Esophagus squamous epithelium (tissue), 5 donors: ENCODE measurements around the gene CNTROB. TPM values are rescaled to one million over a fixed set of nuclear protein-coding genes. Genes with fewer than 3 reads are reported as not detected.

Source experiments
- DNase-seq: peaks from one replicate; lab custom pipeline; 2025; lab: John Stamatoyannopoulos, UW
- H3K27ac ChIP-seq, 4 donors: fragments of 200-600 bp; sonication (generic); one replicate each; pipeline ENCODE4 v1.5.1; 2016 to 2019; ENCODE audit warnings: mild to moderate bottlenecking in 1 of 4
- H3K27me3 ChIP-seq, 4 donors: fragments of 200-600 bp; sonication (generic); 1 replicate in 3 of 4; 2 replicates in 1 of 4; pipeline versions ENCODE4 v1.5.1 to v1.6.0; 2017 to 2021; ENCODE audit warnings: antibody characterized with exemption in 1 of 4
- H3K36me3 ChIP-seq, 3 donors: fragments of 200-600 bp; sonication (generic); one replicate each; pipeline ENCODE4 v1.5.1; 2016 to 2019
- H3K4me1 ChIP-seq, 3 donors: fragments of 200-600 bp; sonication (generic); one replicate each; pipeline ENCODE4 v1.5.1; 2017 to 2019
- H3K4me3 ChIP-seq, 4 donors: fragments of 200-600 bp; sonication (generic); 1 replicate in 3 of 4; 2 replicates in 1 of 4; pipeline ENCODE4 v1.5.1; 2016 to 2019; ENCODE audit warnings: mild to moderate bottlenecking in 2 of 4, moderate library complexity in 1 of 4
- H3K9me3 ChIP-seq, 3 donors: fragments of 200-600 bp; sonication (generic); one replicate each; pipeline ENCODE4 v1.5.1; 2016 to 2019
- POLR2A ChIP-seq, 4 donors: fragments of 450-650 bp; IDR thresholded peaks; one replicate each; pipeline ENCODE4 v1.6.1; 2017; ENCODE audit warnings: antibody characterized with exemption in 4 of 4, mild to moderate bottlenecking in 4 of 4, moderate library complexity in 3 of 4
- WGBS, 2 donors: methylation state at CpG; one replicate each; pipeline ENCODE4 v1.1.5; 2018; 5-methylcytosine and 5-hydroxymethylcytosine counted together
- intact Hi-C: fragments of 100-400 bp; cut with DNase I; formaldehyde crosslinking; loops from one replicate; pipeline ENCODE4 v1.15.0; 2022
- total RNA-seq, 4 donors: library from RNA; depleted of rRNA; stranded (reverse); fragments of >200 nt; gene quantifications; one replicate each; pipeline ENCODE4 v1.1.0, GENCODE V29; 2016
- TF ChIP-seq, protein P1 (sequence below), 6 experiments: fragments of 450-650 bp in 4 of 6; fragments of 200-600 bp in 2 of 6; sonication (generic) in 2 of 6; IDR thresholded peaks; one replicate each; pipeline ENCODE4 v1.5.1; 2016 to 2019; ENCODE audit warnings: antibody characterized with exemption in 6 of 6, mild to moderate bottlenecking in 4 of 6, moderate library complexity in 4 of 6
- donor health status: DM: yes; HTN: yes; CAD: no.

Gene CNTROB
- total RNA-seq, 4 donors from 2014 or later = 12.4 to 21.4 (median 13.5) TPM

- no peak for DNase-seq
- WGBS, 2 donors = 8 to 16% methylated on average over 10 to 15 of the region's 18 CpGs
- intact Hi-C loops = no loop called here
- peak in 2 of 4 donors; percentile 7 to 16 for TF ChIP-seq POLR2A (IDR thresholded peaks at IDR 0.05)
- TF ChIP-seq, protein P1, sequence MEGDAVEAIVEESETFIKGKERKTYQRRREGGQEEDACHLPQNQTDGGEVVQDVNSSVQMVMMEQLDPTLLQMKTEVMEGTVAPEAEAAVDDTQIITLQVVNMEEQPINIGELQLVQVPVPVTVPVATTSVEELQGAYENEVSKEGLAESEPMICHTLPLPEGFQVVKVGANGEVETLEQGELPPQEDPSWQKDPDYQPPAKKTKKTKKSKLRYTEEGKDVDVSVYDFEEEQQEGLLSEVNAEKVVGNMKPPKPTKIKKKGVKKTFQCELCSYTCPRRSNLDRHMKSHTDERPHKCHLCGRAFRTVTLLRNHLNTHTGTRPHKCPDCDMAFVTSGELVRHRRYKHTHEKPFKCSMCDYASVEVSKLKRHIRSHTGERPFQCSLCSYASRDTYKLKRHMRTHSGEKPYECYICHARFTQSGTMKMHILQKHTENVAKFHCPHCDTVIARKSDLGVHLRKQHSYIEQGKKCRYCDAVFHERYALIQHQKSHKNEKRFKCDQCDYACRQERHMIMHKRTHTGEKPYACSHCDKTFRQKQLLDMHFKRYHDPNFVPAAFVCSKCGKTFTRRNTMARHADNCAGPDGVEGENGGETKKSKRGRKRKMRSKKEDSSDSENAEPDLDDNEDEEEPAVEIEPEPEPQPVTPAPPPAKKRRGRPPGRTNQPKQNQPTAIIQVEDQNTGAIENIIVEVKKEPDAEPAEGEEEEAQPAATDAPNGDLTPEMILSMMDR (IDR thresholded peaks at IDR 0.05) = no peak
- Histone ChIP-seq H3K9me3 (no peaks in the 10 kb centered on the region), H3K27me3 (no peaks in the 10 kb centered on the region), H3K4me1 (peaks cover 38 to 67% (median 45%) of the 10 kb centered on the region in 3 donors), H3K4me3 (peak within 1 kb of the TSS; percentile 85 to 97 (median 89)), H3K36me3 (peaks cover 13 to 36% (median 17%) of the 10 kb centered on the region in 3 donors), H3K27ac (peak within 1 kb of the TSS; percentile 98 to 99 (median 98))
These were observed 43.7 kb upstream of the CNTROB start, which contains the start of gene CHD3 for GRCh38 chr17:7888184-7888920. Gene CHD3 (plus strand): TSS chr17:7888789. CDS start chr17:7889001, 212 bp downstream.

DNA sequence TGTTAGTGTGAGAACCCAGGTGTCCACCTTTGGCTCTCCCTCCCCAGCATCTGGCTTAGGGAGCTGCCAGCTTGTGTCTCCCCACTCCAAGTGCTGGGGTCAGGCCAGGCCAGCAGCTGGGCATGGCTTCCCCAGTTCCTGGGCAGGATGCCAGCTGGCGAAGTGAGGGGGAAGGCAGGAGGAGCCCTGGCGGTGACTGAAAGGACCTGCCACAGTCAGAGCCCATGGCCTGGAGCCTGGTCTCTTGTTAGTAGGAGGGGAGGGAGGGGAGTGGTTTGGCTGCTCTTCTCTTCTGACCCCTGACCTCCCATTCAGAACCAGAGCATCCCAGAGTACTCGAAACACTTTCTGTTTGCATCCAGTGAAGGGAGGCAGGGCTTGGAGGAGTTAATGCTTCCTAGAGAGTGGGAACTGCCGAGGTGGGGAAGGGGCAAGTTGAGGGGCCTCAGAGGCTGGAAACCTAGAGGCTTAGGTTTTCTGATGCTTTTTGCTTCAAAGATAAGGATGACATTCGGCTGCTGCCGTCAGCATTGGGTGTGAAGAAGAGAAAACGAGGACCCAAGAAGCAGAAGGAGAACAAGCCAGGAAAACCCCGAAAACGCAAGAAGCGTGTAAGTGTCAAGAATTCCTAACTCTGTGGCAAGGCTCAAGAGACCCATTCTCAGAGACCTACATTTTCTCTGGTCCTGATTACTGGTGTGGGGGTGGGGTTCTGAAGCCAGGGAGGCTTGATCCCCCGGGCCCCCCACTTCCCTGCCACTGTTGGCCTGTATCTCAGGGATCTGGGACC is 42.6 kb upstream of the CNTROB start:
- no peak for TF ChIP-seq POLR2A (IDR thresholded peaks at IDR 0.05)
- TF ChIP-seq, protein P1 (IDR thresholded peaks at IDR 0.05) = peak in 5 of 6 experiments; percentile 48 to 78 (median 59)
- H3K27ac ChIP-seq = peak overlapping the region; percentile 98 to 99 (median 98)

GRCh38 chr17:7893187-7893880 is 38.7 kb upstream of the CNTROB start:
- no peaks in the 10 kb centered on the region for H3K9me3 ChIP-seq
- peaks cover 30 to 86% (median 46%) of the 10 kb centered on the region in 3 donors for H3K36me3 ChIP-seq
- TF ChIP-seq, protein P1 (IDR thresholded peaks at IDR 0.05) = no peak
- TF ChIP-seq POLR2A (IDR thresholded peaks at IDR 0.05) = no peak
- no peaks in the 10 kb centered on the region for H3K27me3 ChIP-seq
- H3K4me3 ChIP-seq = no peak overlapping the region
- peaks cover 17 to 26% (median 18%) of the 10 kb centered on the region in 3 donors for H3K4me1 ChIP-seq
- DNase-seq = no peak
- 79 to 93% methylated on average over 3 to 14 of the region's 15 CpGs for WGBS, 2 donors
- intact Hi-C loops = no loop called here
- H3K27ac ChIP-seq = no peak overlapping the region

More for the DNA sequence above, 42.6 kb upstream of the CNTROB start:
- no peaks in the 10 kb centered on the region for H3K27me3 ChIP-seq
- peaks cover 34 to 56% (median 45%) of the 10 kb centered on the region in 3 donors for H3K4me1 ChIP-seq
- intact Hi-C loops = no loop called here
- peak; percentile 39 for DNase-seq
- WGBS, 2 donors = 21 to 25% methylated on average over 8 to 9 of the region's 11 CpGs
- H3K9me3 ChIP-seq = no peaks in the 10 kb centered on the region
- peak overlapping the region in 3 of 4 donors; percentile 87 to 97 (median 91) for H3K4me3 ChIP-seq
- H3K36me3 ChIP-seq = peaks cover 21 to 46% (median 25%) of the 10 kb centered on the region in 3 donors

DNA sequence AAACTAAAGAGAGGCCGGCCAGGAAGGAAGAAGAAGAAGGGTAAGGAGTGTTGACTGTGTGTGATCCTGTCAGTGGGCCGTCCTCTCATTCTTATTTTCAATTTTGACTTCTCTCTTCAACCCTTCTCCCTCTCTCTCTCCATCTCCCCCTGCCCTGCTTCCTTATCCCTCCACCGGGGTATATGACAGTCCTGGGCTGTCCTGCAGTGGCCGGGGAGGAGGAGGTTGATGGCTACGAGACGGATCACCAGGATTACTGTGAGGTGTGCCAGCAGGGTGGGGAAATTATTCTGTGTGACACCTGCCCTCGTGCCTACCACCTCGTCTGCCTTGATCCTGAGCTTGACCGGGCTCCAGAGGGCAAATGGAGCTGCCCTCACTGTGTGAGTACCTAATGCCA is 37.8 kb upstream of the CNTROB start:
- TF ChIP-seq, protein P1 (IDR thresholded peaks at IDR 0.05) = no peak
- no peak for TF ChIP-seq POLR2A (IDR thresholded peaks at IDR 0.05)
- Histone ChIP-seq H3K27me3 (no peaks in the 10 kb centered on the region), H3K27ac (no peak overlapping the region), H3K4me1 (peaks cover 8 to 17% (median 9%) of the 10 kb centered on the region in 3 donors), H3K4me3 (no peak overlapping the region), H3K36me3 (peaks cover 34 to 94% (median 49%) of the 10 kb centered on the region in 3 donors), H3K9me3 (no peaks in the 10 kb centered on the region)
- DNase-seq = no peak
- 86 to 89% methylated on average over 5 to 9 of the region's 9 CpGs for WGBS, 2 donors
- intact Hi-C loops = no loop called here
